Measurements from ENCODE around the gene ZNF382.
A peak's percentile ranks its signal among the peaks of the same experiment; 100 is the strongest.

The ZNF382 gene

DNA sequence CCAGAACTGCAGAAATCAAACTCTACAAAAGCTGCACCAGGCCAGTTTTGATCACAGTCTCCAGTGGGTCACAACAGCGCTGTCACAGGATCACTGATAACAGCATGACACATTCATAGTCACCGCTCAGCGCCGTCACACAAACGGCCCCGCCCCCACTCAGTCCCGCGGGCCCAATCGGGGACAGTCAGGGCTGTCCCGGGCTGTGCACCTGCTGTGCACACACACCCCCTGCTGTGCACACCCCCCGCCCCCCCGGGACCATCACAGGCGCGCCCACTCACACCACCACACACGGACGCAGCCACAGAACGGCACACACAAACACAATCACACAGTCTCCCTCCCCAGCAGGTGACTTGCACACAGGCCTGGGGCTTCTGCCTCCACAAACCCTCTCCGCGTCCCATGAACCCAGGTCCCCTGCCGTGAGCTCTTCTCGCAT, 435 bp upstream of the ZNF382 start (continued):
- TF ChIP-seq, protein P1, sequence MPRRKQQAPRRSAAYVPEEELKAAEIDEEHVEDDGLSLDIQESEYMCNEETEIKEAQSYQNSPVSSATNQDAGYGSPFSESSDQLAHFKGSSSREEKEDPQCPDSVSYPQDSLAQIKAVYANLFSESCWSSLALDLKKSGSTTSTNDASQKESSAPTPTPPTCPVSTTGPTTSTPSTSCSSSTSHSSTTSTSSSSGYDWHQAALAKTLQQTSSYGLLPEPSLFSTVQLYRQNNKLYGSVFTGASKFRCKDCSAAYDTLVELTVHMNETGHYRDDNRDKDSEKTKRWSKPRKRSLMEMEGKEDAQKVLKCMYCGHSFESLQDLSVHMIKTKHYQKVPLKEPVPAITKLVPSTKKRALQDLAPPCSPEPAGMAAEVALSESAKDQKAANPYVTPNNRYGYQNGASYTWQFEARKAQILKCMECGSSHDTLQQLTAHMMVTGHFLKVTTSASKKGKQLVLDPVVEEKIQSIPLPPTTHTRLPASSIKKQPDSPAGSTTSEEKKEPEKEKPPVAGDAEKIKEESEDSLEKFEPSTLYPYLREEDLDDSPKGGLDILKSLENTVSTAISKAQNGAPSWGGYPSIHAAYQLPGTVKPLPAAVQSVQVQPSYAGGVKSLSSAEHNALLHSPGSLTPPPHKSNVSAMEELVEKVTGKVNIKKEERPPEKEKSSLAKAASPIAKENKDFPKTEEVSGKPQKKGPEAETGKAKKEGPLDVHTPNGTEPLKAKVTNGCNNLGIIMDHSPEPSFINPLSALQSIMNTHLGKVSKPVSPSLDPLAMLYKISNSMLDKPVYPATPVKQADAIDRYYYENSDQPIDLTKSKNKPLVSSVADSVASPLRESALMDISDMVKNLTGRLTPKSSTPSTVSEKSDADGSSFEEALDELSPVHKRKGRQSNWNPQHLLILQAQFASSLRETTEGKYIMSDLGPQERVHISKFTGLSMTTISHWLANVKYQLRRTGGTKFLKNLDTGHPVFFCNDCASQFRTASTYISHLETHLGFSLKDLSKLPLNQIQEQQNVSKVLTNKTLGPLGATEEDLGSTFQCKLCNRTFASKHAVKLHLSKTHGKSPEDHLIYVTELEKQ (tag by site-specific recombination; IDR thresholded peaks at IDR 0.05; ENCODE audit: borderline replicate concordance): peak; percentile 93; the same call in 1 of the 2 replicates
- TF ChIP-seq ZNF184 (tag by site-specific recombination; IDR thresholded peaks at IDR 0.05) (peak; percentile 74; the same call in 1 of the 2 replicates), ZEB2 (tag by site-specific recombination; IDR thresholded peaks at IDR 0.05) (peak; percentile 100), YY1 (tag by site-specific recombination; IDR thresholded peaks at IDR 0.05) (peak; percentile 64; the same call in 1 of the 2 replicates), ZNF792 (tag by site-specific recombination; IDR thresholded peaks at IDR 0.05) (peak; percentile 96)

DNA sequence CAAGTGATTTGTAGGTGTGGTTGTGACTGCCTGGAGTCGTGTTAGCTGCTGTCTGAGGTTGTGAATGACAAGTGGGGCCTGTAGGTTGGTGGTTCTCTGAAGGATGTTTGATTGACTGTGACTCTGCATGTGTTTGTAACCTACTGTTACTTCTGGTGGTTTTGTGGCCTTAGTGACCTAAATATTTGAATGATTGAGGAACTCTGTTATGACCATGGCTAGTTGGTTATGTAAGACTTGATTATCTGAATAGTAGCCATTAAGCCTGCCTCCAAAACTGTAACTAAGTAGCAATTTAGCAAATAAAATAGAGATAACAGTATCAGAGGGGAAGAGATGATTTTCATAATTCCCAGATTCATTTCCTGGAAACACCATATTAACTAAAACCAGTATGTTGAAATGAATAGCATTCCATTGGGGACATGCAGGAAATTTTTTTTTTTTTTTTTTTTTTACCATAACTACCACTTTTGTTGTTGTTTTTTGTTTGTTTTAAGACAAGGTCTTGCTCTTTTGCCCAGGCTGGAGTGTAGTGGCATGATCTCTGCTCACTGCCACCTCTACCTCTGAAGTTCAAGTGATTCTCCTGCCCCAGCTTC, 865 bp downstream of the ZNF382 start:
- Histone ChIP-seq H3K4me3 (ENCODE audit: low read depth, low read length) (peak overlapping the region; percentile 57), H3K4me1 (ENCODE audit: control insufficient read depth, insufficient read depth, low read length) (peaks cover 6% of the 10 kb centered on the region), H3K9me3 (ENCODE audit: control insufficient read depth, insufficient read depth, low read depth, low read length) (peaks cover 17% of the 10 kb centered on the region), H3K27ac (ENCODE audit: extremely low read depth, low read depth, low read length) (peak overlapping the region; percentile 98; the same call in 1 of the 2 replicates), H3K36me3 (ENCODE audit: control insufficient read depth in 2 of 2, insufficient read depth in 1 of 2, low read length in 2 of 2) (peaks cover 39 to 67% of the 10 kb centered on the region in 2 experiments)
- CTCF ChIA-PET: no interaction called here
- POLR2A ChIA-PET: interaction anchor here (0.8 to 2.8 kb wide), 14 partner anchors 10 to 245 kb away, joined by 3 to 45 read pairs (median 6); partner anchors contain the start of genes ZNF260, ZNF345, ZNF461 and ZNF529
- no peak for TF ChIP-seq HOXC10 (CRISPR knock-in tag; IDR thresholded peaks at IDR 0.05)
- TF ChIP-seq ZBTB20 (tag by site-specific recombination; IDR thresholded peaks at IDR 0.05): 0 out of 2 replicates have a peak, but pooled peaks have one; percentile 11
- no peak for TF ChIP-seq SALL2 (tag by site-specific recombination; IDR thresholded peaks at IDR 0.05; ENCODE audit: borderline replicate concordance)
- TF ChIP-seq ZFHX2 (tag by site-specific recombination; conservative IDR thresholded peaks at IDR 0.05): no peak
- TF ChIP-seq, protein P2, sequence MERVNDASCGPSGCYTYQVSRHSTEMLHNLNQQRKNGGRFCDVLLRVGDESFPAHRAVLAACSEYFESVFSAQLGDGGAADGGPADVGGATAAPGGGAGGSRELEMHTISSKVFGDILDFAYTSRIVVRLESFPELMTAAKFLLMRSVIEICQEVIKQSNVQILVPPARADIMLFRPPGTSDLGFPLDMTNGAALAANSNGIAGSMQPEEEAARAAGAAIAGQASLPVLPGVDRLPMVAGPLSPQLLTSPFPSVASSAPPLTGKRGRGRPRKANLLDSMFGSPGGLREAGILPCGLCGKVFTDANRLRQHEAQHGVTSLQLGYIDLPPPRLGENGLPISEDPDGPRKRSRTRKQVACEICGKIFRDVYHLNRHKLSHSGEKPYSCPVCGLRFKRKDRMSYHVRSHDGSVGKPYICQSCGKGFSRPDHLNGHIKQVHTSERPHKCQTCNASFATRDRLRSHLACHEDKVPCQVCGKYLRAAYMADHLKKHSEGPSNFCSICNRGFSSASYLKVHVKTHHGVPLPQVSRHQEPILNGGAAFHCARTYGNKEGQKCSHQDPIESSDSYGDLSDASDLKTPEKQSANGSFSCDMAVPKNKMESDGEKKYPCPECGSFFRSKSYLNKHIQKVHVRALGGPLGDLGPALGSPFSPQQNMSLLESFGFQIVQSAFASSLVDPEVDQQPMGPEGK (tag by site-specific recombination; IDR thresholded peaks at IDR 0.05): no peak
- no peak for TF ChIP-seq ZNF184 (tag by site-specific recombination; IDR thresholded peaks at IDR 0.05)
- TF ChIP-seq, protein P3, sequence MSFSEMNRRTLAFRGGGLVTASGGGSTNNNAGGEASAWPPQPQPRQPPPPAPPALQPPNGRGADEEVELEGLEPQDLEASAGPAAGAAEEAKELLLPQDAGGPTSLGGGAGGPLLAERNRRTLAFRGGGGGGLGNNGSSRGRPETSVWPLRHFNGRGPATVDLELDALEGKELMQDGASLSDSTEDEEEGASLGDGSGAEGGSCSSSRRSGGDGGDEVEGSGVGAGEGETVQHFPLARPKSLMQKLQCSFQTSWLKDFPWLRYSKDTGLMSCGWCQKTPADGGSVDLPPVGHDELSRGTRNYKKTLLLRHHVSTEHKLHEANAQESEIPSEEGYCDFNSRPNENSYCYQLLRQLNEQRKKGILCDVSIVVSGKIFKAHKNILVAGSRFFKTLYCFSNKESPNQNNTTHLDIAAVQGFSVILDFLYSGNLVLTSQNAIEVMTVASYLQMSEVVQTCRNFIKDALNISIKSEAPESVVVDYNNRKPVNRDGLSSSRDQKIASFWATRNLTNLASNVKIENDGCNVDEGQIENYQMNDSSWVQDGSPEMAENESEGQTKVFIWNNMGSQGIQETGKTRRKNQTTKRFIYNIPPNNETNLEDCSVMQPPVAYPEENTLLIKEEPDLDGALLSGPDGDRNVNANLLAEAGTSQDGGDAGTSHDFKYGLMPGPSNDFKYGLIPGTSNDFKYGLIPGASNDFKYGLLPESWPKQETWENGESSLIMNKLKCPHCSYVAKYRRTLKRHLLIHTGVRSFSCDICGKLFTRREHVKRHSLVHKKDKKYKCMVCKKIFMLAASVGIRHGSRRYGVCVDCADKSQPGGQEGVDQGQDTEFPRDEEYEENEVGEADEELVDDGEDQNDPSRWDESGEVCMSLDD (tag by site-specific recombination; IDR thresholded peaks at IDR 0.05): no peak
- 0 out of 2 replicates have a peak, but pooled peaks have one; percentile 86 for TF ChIP-seq ZNF155 (tag by site-specific recombination; IDR thresholded peaks at IDR 0.05)
- TF ChIP-seq ZNF621 (tag by site-specific recombination; IDR thresholded peaks at IDR 0.05): no peak
- no peak; the same call in 1 of the 2 replicates for TF ChIP-seq ZBTB17 (tag by site-specific recombination; IDR thresholded peaks at IDR 0.05)
- TF ChIP-seq ZNF19 (tag by site-specific recombination; IDR thresholded peaks at IDR 0.05; ENCODE audit: low read depth): no peak
- TF ChIP-seq KLF8 (tag by site-specific recombination; IDR thresholded peaks at IDR 0.05): no peak; the same call in 1 of the 2 replicates
- no peak for TF ChIP-seq ZNF426 (tag by site-specific recombination; IDR thresholded peaks at IDR 0.05)
- no peak for TF ChIP-seq ZNF112 (tag by site-specific recombination; IDR thresholded peaks at IDR 0.05)
- TF ChIP-seq HOXD13 (CRISPR knock-in tag; IDR thresholded peaks at IDR 0.05; ENCODE audit: borderline replicate concordance): no peak
- no peak for TF ChIP-seq ZNF544 (tag by site-specific recombination; IDR thresholded peaks at IDR 0.05)
- TF ChIP-seq ZNF530 (tag by site-specific recombination; IDR thresholded peaks at IDR 0.05; ENCODE audit: low read depth): no peak
- TF ChIP-seq ZNF366 (tag by site-specific recombination; conservative IDR thresholded peaks at IDR 0.05): no peak
- TF ChIP-seq, protein P4, sequence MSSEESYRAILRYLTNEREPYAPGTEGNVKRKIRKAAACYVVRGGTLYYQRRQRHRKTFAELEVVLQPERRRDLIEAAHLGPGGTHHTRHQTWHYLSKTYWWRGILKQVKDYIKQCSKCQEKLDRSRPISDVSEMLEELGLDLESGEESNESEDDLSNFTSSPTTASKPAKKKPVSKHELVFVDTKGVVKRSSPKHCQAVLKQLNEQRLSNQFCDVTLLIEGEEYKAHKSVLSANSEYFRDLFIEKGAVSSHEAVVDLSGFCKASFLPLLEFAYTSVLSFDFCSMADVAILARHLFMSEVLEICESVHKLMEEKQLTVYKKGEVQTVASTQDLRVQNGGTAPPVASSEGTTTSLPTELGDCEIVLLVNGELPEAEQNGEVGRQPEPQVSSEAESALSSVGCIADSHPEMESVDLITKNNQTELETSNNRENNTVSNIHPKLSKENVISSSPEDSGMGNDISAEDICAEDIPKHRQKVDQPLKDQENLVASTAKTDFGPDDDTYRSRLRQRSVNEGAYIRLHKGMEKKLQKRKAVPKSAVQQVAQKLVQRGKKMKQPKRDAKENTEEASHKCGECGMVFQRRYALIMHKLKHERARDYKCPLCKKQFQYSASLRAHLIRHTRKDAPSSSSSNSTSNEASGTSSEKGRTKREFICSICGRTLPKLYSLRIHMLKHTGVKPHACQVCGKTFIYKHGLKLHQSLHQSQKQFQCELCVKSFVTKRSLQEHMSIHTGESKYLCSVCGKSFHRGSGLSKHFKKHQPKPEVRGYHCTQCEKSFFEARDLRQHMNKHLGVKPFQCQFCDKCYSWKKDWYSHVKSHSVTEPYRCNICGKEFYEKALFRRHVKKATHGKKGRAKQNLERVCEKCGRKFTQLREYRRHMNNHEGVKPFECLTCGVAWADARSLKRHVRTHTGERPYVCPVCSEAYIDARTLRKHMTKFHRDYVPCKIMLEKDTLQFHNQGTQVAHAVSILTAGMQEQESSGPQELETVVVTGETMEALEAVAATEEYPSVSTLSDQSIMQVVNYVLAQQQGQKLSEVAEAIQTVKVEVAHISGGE (tag by site-specific recombination; conservative IDR thresholded peaks at IDR 0.05; ENCODE audit: low read depth): no peak
- no peak for TF ChIP-seq ZNF701 (tag by site-specific recombination; IDR thresholded peaks at IDR 0.05)
- no peak; the same call in 1 of the 2 replicates for TF ChIP-seq TRIM28 (IDR thresholded peaks at IDR 0.05; ENCODE audit: borderline replicate concordance, low read length)

Measured in HEK293 (cell line).